CD8-positive, alpha-beta memory T cell (primary cell): Measurements from ENCODE around the gene FAM234B. TPM values are rescaled to one million over a fixed set of nuclear protein-coding genes. Genes with fewer than 3 reads are reported as not detected.

Experiments used
- CTCF ChIA-PET: fragments of 350-600 bp; sonication (Branson Sonifier 250); formaldehyde crosslinking; loops from one replicate; lab custom pipeline; 2021; ENCODE audit warnings: antibody characterized with exemption; lab: Charles Lee
- POLR2A ChIA-PET: fragments of 350-600 bp; sonication (Branson Sonifier 250); formaldehyde crosslinking; loops from one replicate; lab custom pipeline; 2021; ENCODE audit warnings: antibody characterized with exemption; lab: Charles Lee
- DNase-seq, 5 donors: peaks; one replicate each; pipeline versions ENCODE4 v3.0.0 to v3.0.0-alpha.2; 2020 to 2022; ENCODE audit warnings: mixed read lengths in 1 of 5
- H3K27ac ChIP-seq: one replicate; pipeline ENCODE4 v1.7.0; 2013; ENCODE audit warnings: low read depth, mild to moderate bottlenecking, low read length, moderate library complexity
- H3K27me3 ChIP-seq: 2 replicates; pipeline ENCODE4 v1.7.0; 2013; ENCODE audit warnings: low read length, mild to moderate bottlenecking; ENCODE audit not compliant: insufficient read depth, poor library complexity, severe bottlenecking
- H3K36me3 ChIP-seq: 2 replicates; pipeline ENCODE4 v1.7.0; 2013; ENCODE audit warnings: mild to moderate bottlenecking, low read length, moderate library complexity; ENCODE audit not compliant: insufficient read depth
- H3K4me1 ChIP-seq: 2 replicates; pipeline ENCODE4 v1.7.0; 2013; ENCODE audit warnings: mild to moderate bottlenecking, low read length, moderate library complexity; ENCODE audit not compliant: insufficient read depth
- H3K4me3 ChIP-seq: 2 replicates; pipeline ENCODE4 v1.7.0; 2013; ENCODE audit warnings: mild to moderate bottlenecking, low read length
- H3K9me3 ChIP-seq: 2 replicates; pipeline ENCODE4 v1.7.0; 2013; ENCODE audit warnings: mild to moderate bottlenecking, low read length
- H3K27ac Mint-ChIP-seq, 8 donors: one replicate each; pipeline ENCODE4 v1.8.0; 2020 to 2021; ENCODE audit warnings: mixed read lengths in 8 of 8, mild to moderate bottlenecking in 6 of 8, inconsistent platforms in 3 of 8, moderate library complexity in 3 of 8
- H3K27me3 Mint-ChIP-seq, 2 donors: one replicate each; pipeline ENCODE4 v1.8.0; 2020 to 2021; ENCODE audit warnings: mixed read lengths in 2 of 2, mild to moderate bottlenecking in 1 of 2, moderate library complexity in 1 of 2
- H3K36me3 Mint-ChIP-seq, 3 donors: one replicate each; pipeline ENCODE4 v1.8.0; 2020 to 2021; ENCODE audit warnings: mixed read lengths in 3 of 3, inconsistent platforms in 1 of 3, mild to moderate bottlenecking in 1 of 3
- H3K4me1 Mint-ChIP-seq, 3 donors: one replicate each; pipeline ENCODE4 v1.8.0; 2020 to 2021; ENCODE audit warnings: mixed read lengths in 3 of 3, inconsistent platforms in 1 of 3, mild to moderate bottlenecking in 1 of 3
- H3K4me3 Mint-ChIP-seq, 7 donors: one replicate each; pipeline ENCODE4 v1.8.0; 2020 to 2021; ENCODE audit warnings: mixed read lengths in 7 of 7, mild to moderate bottlenecking in 6 of 7, moderate library complexity in 4 of 7, inconsistent platforms in 2 of 7
- H3K9me3 Mint-ChIP-seq, 5 donors: one replicate each; pipeline ENCODE4 v1.8.0; 2020 to 2022; ENCODE audit warnings: mixed read lengths in 5 of 5, mild to moderate bottlenecking in 3 of 5, moderate library complexity in 2 of 5, inconsistent platforms in 1 of 5
- polyA plus RNA-seq: library from polyadenylated mRNA; unstranded; fragments of 300-500 nt; fragmentation: Illumina TruSeq; gene quantifications from one replicate; pipeline ENCODE4 v1.2.3, GENCODE V29; 2021
- total RNA-seq, 2 experiments: library from RNA; stranded (reverse); gene quantifications; one replicate each; pipeline ENCODE4 v1.2.3, GENCODE V29; 2021

Gene FAM234B
- total and polyA plus RNA-seq, 3 experiments from 2014 or later: 2.9 to 6.5 (median 5.2) TPM

GRCh38 chr12:13005649-13006048 is 38.5 kb upstream of the FAM234B start:
- Mint-ChIP-seq H3K4me1 (peaks cover 8 to 12% (median 10%) of the 10 kb centered on the region in 3 donors), H3K27ac (no peak overlapping the region), H3K9me3 (no peaks in the 10 kb centered on the region), H3K36me3 (peaks cover 0 to 3% (median 0%) of the 10 kb centered on the region in 3 donors), H3K27me3 (peaks cover 14 to 24% of the 10 kb centered on the region in 2 donors), H3K4me3 (no peak overlapping the region)
- Histone ChIP-seq H3K4me3 (no peak overlapping the region), H3K36me3 (no peaks in the 10 kb centered on the region), H3K27ac (no peak overlapping the region), H3K9me3 (no peaks in the 10 kb centered on the region), H3K27me3 (no peaks in the 10 kb centered on the region), H3K4me1 (peaks cover 3% of the 10 kb centered on the region)
- ChIA-PET CTCF (no interaction called here), POLR2A (no interaction called here)
- DNase-seq: no peak

GRCh38 chr12:13007496-13008233 is 36.5 kb upstream of the FAM234B start:
- Mint-ChIP-seq H3K4me1 (no peaks in the 10 kb centered on the region), H3K36me3 (no peaks in the 10 kb centered on the region), H3K9me3 (no peaks in the 10 kb centered on the region), H3K27ac (no peak overlapping the region), H3K4me3 (no peak overlapping the region), H3K27me3 (peaks cover 4 to 18% of the 10 kb centered on the region in 2 donors)
- no peaks in the 10 kb centered on the region for H3K36me3 ChIP-seq
- no peak overlapping the region for H3K4me3 ChIP-seq
- H3K27me3 ChIP-seq: peaks cover 4% of the 10 kb centered on the region
- POLR2A ChIA-PET: no interaction called here
- no peaks in the 10 kb centered on the region for H3K4me1 ChIP-seq
- no peak overlapping the region for H3K27ac ChIP-seq
- DNase-seq: no peak
- CTCF ChIA-PET: no interaction called here
- no peaks in the 10 kb centered on the region for H3K9me3 ChIP-seq

GRCh38 chr12:13008741-13009380 is 35.3 kb upstream of the FAM234B start:
- no peak for DNase-seq
- Mint-ChIP-seq H3K27ac (no peak overlapping the region), H3K4me3 (no peak overlapping the region), H3K27me3 (peaks cover 3 to 8% of the 10 kb centered on the region in 2 donors), H3K36me3 (no peaks in the 10 kb centered on the region), H3K9me3 (no peaks in the 10 kb centered on the region), H3K4me1 (no peaks in the 10 kb centered on the region)
- Histone ChIP-seq H3K36me3 (no peaks in the 10 kb centered on the region), H3K27ac (no peak overlapping the region), H3K9me3 (no peaks in the 10 kb centered on the region), H3K4me1 (no peaks in the 10 kb centered on the region), H3K4me3 (no peak overlapping the region), H3K27me3 (peaks cover 4% of the 10 kb centered on the region)
- POLR2A ChIA-PET: no interaction called here
- CTCF ChIA-PET: no interaction called here

- Histone ChIP-seq H3K36me3 (no peaks in the 10 kb centered on the region), H3K4me1 (no peaks in the 10 kb centered on the region), H3K27ac (no peak overlapping the region), H3K4me3 (no peak overlapping the region), H3K9me3 (no peaks in the 10 kb centered on the region), H3K27me3 (peaks cover 4% of the 10 kb centered on the region)
- Mint-ChIP-seq H3K4me1 (no peaks in the 10 kb centered on the region), H3K27me3 (peaks cover 9 to 12% of the 10 kb centered on the region in 2 donors), H3K9me3 (no peaks in the 10 kb centered on the region), H3K4me3 (no peak overlapping the region), H3K36me3 (no peaks in the 10 kb centered on the region), H3K27ac (no peak overlapping the region)
- ChIA-PET CTCF (no interaction called here), POLR2A (no interaction called here)
- DNase-seq: no peak
These were observed 33.1 kb upstream of the FAM234B start for GRCh38 chr12:13011098-13011497.

- no peak overlapping the region for H3K27ac Mint-ChIP-seq
- no peaks in the 10 kb centered on the region for H3K36me3 ChIP-seq
- ChIA-PET POLR2A (no interaction called here), CTCF (no interaction called here)
- no peaks in the 10 kb centered on the region for H3K36me3 Mint-ChIP-seq
- H3K4me1 ChIP-seq: no peaks in the 10 kb centered on the region
- no peak overlapping the region for H3K27ac ChIP-seq
- no peaks in the 10 kb centered on the region for H3K9me3 Mint-ChIP-seq
- H3K9me3 ChIP-seq: no peaks in the 10 kb centered on the region
- no peak overlapping the region for H3K4me3 ChIP-seq
- no peaks in the 10 kb centered on the region for H3K27me3 ChIP-seq
- H3K27me3 Mint-ChIP-seq: peaks cover 6 to 51% of the 10 kb centered on the region in 2 donors
- no peak for DNase-seq
- peaks cover 0 to 2% (median 0%) of the 10 kb centered on the region in 3 donors for H3K4me1 Mint-ChIP-seq
- no peak overlapping the region for H3K4me3 Mint-ChIP-seq
These were observed 21.3 kb upstream of the FAM234B start for GRCh38 chr12:13022851-13023271.

- Histone ChIP-seq H3K9me3 (no peaks in the 10 kb centered on the region), H3K27me3 (no peaks in the 10 kb centered on the region), H3K4me1 (no peaks in the 10 kb centered on the region), H3K36me3 (no peaks in the 10 kb centered on the region), H3K4me3 (no peak overlapping the region), H3K27ac (no peak overlapping the region)
- H3K4me1 Mint-ChIP-seq: peaks cover 0 to 2% (median 0%) of the 10 kb centered on the region in 3 donors
- no peaks in the 10 kb centered on the region for H3K9me3 Mint-ChIP-seq
- POLR2A ChIA-PET: no interaction called here
- CTCF ChIA-PET: no interaction called here
- H3K27me3 Mint-ChIP-seq: peaks cover 9 to 51% of the 10 kb centered on the region in 2 donors
- H3K27ac Mint-ChIP-seq: no peak overlapping the region
- H3K36me3 Mint-ChIP-seq: no peaks in the 10 kb centered on the region
- DNase-seq: no peak
- no peak overlapping the region for H3K4me3 Mint-ChIP-seq
These were observed 20.2 kb upstream of the FAM234B start for GRCh38 chr12:13023811-13024530.

GRCh38 chr12:13024531-13024916 is 19.7 kb upstream of the FAM234B start:
- ChIA-PET POLR2A (no interaction called here), CTCF (no interaction called here)
- Mint-ChIP-seq H3K4me1 (peaks cover 0 to 2% (median 0%) of the 10 kb centered on the region in 3 donors), H3K27ac (no peak overlapping the region), H3K4me3 (no peak overlapping the region), H3K36me3 (no peaks in the 10 kb centered on the region), H3K27me3 (peaks cover 9 to 47% of the 10 kb centered on the region in 2 donors), H3K9me3 (no peaks in the 10 kb centered on the region)
- no peak for DNase-seq
- H3K4me1 ChIP-seq: no peaks in the 10 kb centered on the region
- H3K4me3 ChIP-seq: no peak overlapping the region
- H3K36me3 ChIP-seq: no peaks in the 10 kb centered on the region
- H3K9me3 ChIP-seq: no peaks in the 10 kb centered on the region
- H3K27me3 ChIP-seq: no peaks in the 10 kb centered on the region
- H3K27ac ChIP-seq: no peak overlapping the region

GRCh38 chr12:13026286-13026685 is 17.9 kb upstream of the FAM234B start:
- POLR2A ChIA-PET: no interaction called here
- H3K36me3 Mint-ChIP-seq: no peaks in the 10 kb centered on the region
- no peaks in the 10 kb centered on the region for H3K4me1 ChIP-seq

More at GRCh38 chr12:13026286-13026685, 17.9 kb upstream of the FAM234B start:
- Mint-ChIP-seq H3K27ac (no peak overlapping the region), H3K27me3 (peaks cover 8 to 39% of the 10 kb centered on the region in 2 donors), H3K4me1 (peaks cover 0 to 2% (median 0%) of the 10 kb centered on the region in 3 donors), H3K4me3 (no peak overlapping the region), H3K9me3 (no peaks in the 10 kb centered on the region)
- CTCF ChIA-PET: no interaction called here
- Histone ChIP-seq H3K36me3 (no peaks in the 10 kb centered on the region), H3K27me3 (no peaks in the 10 kb centered on the region), H3K27ac (no peak overlapping the region), H3K9me3 (no peaks in the 10 kb centered on the region), H3K4me3 (no peak overlapping the region)
- DNase-seq: no peak
